ENCODE data around the gene BAD. TPM values are rescaled to one million over a fixed set of nuclear protein-coding genes. Genes with fewer than 3 reads are reported as not detected.

BAD gene
- total RNA-seq, 1 experiment from 2014 or later = 23.3 TPM

DNA sequence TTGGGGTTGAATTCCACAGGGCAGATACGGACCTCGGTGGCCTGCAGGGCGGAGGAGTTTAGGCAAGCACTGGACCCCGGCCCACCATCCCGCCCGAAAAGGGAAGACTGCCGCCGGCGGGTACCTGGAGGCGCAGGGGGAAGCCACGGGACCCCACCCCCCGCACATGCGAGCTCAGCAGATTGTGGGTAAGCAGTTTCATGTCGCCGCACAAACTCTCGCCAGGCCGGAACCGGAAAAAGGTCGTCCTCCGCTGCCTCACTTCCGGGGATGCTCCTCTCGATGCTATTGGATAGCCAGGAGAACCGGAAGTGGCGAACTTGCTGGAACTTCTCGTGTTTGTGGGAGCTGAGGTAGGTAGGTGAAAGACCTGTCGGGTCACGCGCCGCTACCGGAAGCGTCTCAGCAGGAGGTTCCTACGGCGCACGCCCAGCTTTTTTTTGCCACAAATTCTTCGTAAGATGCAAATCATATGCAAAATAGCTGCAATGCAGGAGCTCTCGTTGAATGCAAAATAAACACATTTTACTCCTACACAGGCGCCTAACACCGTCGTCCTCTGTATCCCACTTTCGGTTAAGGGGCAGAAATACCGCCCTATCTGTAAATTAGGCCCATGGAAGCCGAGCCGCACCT is 33.0 kb upstream of the BAD start, which contains the start of gene TRMT112:
TRMT112 (minus strand) TSS at position 235 of the 636 bp plus-strand sequence; CDS start at position 202, 33 bp downstream.
- H3K4ac ChIP-seq (ENCODE audit: low read depth, low read length) = no peak within 1 kb of the TSS
- TF ChIP-seq, protein P1, sequence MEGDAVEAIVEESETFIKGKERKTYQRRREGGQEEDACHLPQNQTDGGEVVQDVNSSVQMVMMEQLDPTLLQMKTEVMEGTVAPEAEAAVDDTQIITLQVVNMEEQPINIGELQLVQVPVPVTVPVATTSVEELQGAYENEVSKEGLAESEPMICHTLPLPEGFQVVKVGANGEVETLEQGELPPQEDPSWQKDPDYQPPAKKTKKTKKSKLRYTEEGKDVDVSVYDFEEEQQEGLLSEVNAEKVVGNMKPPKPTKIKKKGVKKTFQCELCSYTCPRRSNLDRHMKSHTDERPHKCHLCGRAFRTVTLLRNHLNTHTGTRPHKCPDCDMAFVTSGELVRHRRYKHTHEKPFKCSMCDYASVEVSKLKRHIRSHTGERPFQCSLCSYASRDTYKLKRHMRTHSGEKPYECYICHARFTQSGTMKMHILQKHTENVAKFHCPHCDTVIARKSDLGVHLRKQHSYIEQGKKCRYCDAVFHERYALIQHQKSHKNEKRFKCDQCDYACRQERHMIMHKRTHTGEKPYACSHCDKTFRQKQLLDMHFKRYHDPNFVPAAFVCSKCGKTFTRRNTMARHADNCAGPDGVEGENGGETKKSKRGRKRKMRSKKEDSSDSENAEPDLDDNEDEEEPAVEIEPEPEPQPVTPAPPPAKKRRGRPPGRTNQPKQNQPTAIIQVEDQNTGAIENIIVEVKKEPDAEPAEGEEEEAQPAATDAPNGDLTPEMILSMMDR (conservative IDR thresholded peaks at IDR 0.05) = no peak
- no peak within 1 kb of the TSS for H2BK120ac ChIP-seq (ENCODE audit: low read depth, low read length, poor library complexity, severe bottlenecking)
- peaks cover 2% of the 10 kb centered on the region for H4K20me1 ChIP-seq (ENCODE audit: control insufficient read depth, insufficient read depth, insufficient read length)
- peak within 1 kb of the TSS; percentile 43 for H2AFZ ChIP-seq (ENCODE audit: low read length)
- no peak within 1 kb of the TSS for H3K23ac ChIP-seq (ENCODE audit: insufficient read length, low read depth, low read length)
- H4K5ac ChIP-seq (ENCODE audit: insufficient read length, low read depth, low read length) = no peak within 1 kb of the TSS
- no peak within 1 kb of the TSS for H2BK20ac ChIP-seq (ENCODE audit: low read depth, low read length, poor library complexity, severe bottlenecking)
- H2BK12ac ChIP-seq (ENCODE audit: insufficient read length, low read depth, low read length) = no peak within 1 kb of the TSS
- Mint-ChIP-seq H3K4me3 (peak within 1 kb of the TSS; percentile 90 to 93), H3K27me3 (ENCODE audit: low read depth) (no peaks in the 10 kb centered on the region), H3K4me1 (peaks cover 16 to 17% of the 10 kb centered on the region in 2 experiments), H3K9me3 (no peaks in the 10 kb centered on the region), H3K27ac (peak within 1 kb of the TSS; percentile 99 to 100 (median 99)), H3K36me3 (ENCODE audit: insufficient read depth in 1 of 3, low read depth in 3 of 3) (peaks cover 25 to 52% (median 43%) of the 10 kb centered on the region in 3 experiments; a peak in 6 of 7 replicates)
- H3K79me2 ChIP-seq (ENCODE audit: insufficient read depth, low read length) = peaks cover 4% of the 10 kb centered on the region; the same call in 1 of the 2 replicates
- H3K27ac ChIP-seq (ENCODE audit: insufficient read length, low read depth, low read length) = peak within 1 kb of the TSS; percentile 79
- H2BK5ac ChIP-seq (ENCODE audit: insufficient read length, low read length) = no peak within 1 kb of the TSS
- H4K91ac ChIP-seq (ENCODE audit: insufficient read length, low read depth, low read length) = no peak within 1 kb of the TSS
- H2BK15ac ChIP-seq (ENCODE audit: low read depth, low read length) = no peak within 1 kb of the TSS
- peak within 1 kb of the TSS; percentile 51 for H3K4me2 ChIP-seq (ENCODE audit: insufficient read depth, insufficient read length, low read length)
- H3K79me1 ChIP-seq (ENCODE audit: insufficient read depth, low read depth, low read length, poor library complexity, severe bottlenecking) = no peaks in the 10 kb centered on the region
- H3K9me3 ChIP-seq (ENCODE audit: control insufficient read depth, low read depth, low read length) = no peaks in the 10 kb centered on the region
- no peak within 1 kb of the TSS for H3K56ac ChIP-seq (ENCODE audit: insufficient read length, low read depth, low read length)
- peak within 1 kb of the TSS; percentile 73 for H3K9ac ChIP-seq (ENCODE audit: extremely low read depth, insufficient read length, low read length)
- H2AK5ac ChIP-seq (ENCODE audit: insufficient read length, low read length) = no peak within 1 kb of the TSS
- peak within 1 kb of the TSS; percentile 77 for H3K14ac ChIP-seq (ENCODE audit: insufficient read depth, low read length)
- peaks cover 3% of the 10 kb centered on the region for H3K23me2 ChIP-seq (ENCODE audit: insufficient read length, low read depth, low read length, poor library complexity, severe bottlenecking)
- DNase-seq = peak; percentile 99
- H3K4me1 ChIP-seq (ENCODE audit: insufficient read depth, low read length) = no peaks in the 10 kb centered on the region
- no peaks in the 10 kb centered on the region for H3K27me3 ChIP-seq (ENCODE audit: insufficient read depth, low read length)
- no peak within 1 kb of the TSS for H4K8ac ChIP-seq (replicated peaks; ENCODE audit: insufficient read length, low read depth, low read length)
- H3T11ph ChIP-seq (ENCODE audit: low read length) = no peak within 1 kb of the TSS
- WGBS (ENCODE audit: extremely low coverage, insufficient read length, low lambda C conversion rate) = no CpG with 5 or more reads among the region's 43 CpGs
- peak within 1 kb of the TSS; percentile 76 for H3K18ac ChIP-seq (ENCODE audit: insufficient read length, low read depth, low read length)
